Measurements from ENCODE around the gene RASGRF1. TPM values are rescaled to one million over a fixed set of nuclear protein-coding genes. Genes with fewer than 3 reads are reported as not detected.

The RASGRF1 gene
- total RNA-seq, 6 experiments from 2014 or later = 0.29 TPM; not detected in 5

DNA sequence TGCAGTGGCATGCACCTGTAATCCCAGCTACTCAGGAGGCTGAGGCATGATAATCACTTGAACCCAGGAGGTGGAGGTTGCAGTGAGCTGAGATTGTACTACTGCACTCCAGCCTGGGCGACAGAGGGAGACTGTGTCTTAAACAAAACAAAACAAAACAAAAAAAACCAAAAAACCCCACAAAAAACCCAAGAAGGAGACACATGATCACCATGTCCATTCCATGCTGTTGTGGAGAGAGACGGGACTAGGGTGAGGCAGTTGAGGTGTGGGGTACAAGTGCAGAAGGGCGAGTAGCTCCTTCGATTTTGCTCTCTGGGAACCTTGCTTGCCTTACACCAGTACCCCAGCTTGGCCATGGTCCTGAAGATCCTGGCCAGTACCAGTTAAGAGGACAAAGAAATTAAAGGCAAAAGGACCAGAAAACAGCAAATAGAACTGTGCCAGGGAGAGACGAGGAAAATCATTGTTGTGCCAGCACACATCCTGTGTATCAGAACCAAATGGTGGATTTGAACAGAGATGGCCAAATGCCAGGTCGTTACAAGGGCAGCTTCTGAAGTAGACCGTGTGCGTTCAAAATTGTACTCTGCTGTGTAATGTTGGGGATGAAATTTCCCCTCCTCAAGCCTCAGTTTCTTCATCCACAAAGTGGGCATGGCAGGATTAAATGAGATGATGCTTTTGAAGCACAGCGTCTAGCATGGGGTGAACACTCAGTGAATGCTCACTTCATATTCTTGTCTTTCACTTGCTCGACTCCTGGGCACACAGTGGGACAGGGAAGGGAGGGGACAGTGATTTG, 102.8 kb downstream of the RASGRF1 start:
- Histone ChIP-seq H3K4me1 (peaks cover 0 to 10% (median 2%) of the 10 kb centered on the region in 4 donors), H3K27me3 (no peaks in the 10 kb centered on the region), H3K4me3 (no peak overlapping the region), H3K9me3 (no peaks in the 10 kb centered on the region), H3K27ac (peak overlapping the region in 2 of 3 donors; percentile 15 to 57), H3K36me3 (no peaks in the 10 kb centered on the region)
- intact Hi-C loops (cut with DNase I) = loop anchor here in 1 of 2 donors (10.0 kb wide), 1 partner anchor 63 kb away; no protein-coding TSS in a partner anchor
- TF ChIP-seq, protein P1, sequence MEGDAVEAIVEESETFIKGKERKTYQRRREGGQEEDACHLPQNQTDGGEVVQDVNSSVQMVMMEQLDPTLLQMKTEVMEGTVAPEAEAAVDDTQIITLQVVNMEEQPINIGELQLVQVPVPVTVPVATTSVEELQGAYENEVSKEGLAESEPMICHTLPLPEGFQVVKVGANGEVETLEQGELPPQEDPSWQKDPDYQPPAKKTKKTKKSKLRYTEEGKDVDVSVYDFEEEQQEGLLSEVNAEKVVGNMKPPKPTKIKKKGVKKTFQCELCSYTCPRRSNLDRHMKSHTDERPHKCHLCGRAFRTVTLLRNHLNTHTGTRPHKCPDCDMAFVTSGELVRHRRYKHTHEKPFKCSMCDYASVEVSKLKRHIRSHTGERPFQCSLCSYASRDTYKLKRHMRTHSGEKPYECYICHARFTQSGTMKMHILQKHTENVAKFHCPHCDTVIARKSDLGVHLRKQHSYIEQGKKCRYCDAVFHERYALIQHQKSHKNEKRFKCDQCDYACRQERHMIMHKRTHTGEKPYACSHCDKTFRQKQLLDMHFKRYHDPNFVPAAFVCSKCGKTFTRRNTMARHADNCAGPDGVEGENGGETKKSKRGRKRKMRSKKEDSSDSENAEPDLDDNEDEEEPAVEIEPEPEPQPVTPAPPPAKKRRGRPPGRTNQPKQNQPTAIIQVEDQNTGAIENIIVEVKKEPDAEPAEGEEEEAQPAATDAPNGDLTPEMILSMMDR (IDR thresholded peaks at IDR 0.05) = no peak
- no peak for TF ChIP-seq POLR2A (IDR thresholded peaks at IDR 0.05)
- no peak for ATAC-seq
- WGBS (ENCODE audit: insufficient coverage, low coverage, low lambda C conversion rate, missing lambda C conversion rate) = 66% methylated on average over 8 of the region's 10 CpGs
- DNase-seq = no peak

DNA sequence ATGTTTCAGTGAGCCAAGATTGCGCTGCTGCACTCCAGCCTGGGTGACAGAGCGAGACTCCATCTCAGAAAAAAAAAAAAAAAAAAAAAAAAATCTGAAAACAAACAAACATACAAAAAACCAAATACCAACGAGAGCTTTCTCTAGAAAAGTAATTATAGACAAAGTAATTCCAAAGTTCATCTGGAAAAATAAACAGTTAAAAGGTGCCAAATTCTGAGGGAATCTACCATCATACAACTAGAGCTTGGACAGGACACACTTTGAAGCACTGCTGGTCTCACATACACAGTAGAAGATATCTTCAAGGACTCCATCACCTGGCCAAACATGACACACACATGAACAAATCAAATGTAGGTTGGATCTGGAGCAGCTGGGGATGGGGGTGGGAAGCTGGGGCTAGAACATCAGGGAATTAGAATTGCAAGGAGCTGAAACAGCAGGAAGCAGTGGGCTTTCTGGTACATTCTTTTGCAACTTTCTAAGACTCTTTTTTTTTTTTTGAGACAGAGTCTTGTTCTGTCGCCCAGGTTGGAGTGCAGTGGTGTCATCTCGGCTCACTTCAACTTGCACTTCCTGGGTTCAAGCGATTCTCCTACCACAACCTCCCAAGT, 104.6 kb downstream of the RASGRF1 start:
- H3K27ac ChIP-seq = no peak overlapping the region
- no peak overlapping the region for H3K4me3 ChIP-seq
- ATAC-seq (peak; percentile 63 to 73 (median 67)), DNase-seq (no peak)
- H3K36me3 ChIP-seq = no peaks in the 10 kb centered on the region
- TF ChIP-seq, protein P1 (IDR thresholded peaks at IDR 0.05) = no peak
- TF ChIP-seq POLR2A (IDR thresholded peaks at IDR 0.05) = no peak
- H3K4me1 ChIP-seq = peaks cover 0 to 10% (median 2%) of the 10 kb centered on the region in 4 donors
- H3K9me3 ChIP-seq = no peaks in the 10 kb centered on the region
- intact Hi-C loops (cut with DNase I) = loop anchor here in 1 of 2 donors (10.0 kb wide), 1 partner anchor 61 kb away; no protein-coding TSS in a partner anchor
- WGBS (ENCODE audit: insufficient coverage, low coverage, low lambda C conversion rate, missing lambda C conversion rate) = 44% methylated on average over 6 of the region's 6 CpGs
- no peaks in the 10 kb centered on the region for H3K27me3 ChIP-seq

DNA sequence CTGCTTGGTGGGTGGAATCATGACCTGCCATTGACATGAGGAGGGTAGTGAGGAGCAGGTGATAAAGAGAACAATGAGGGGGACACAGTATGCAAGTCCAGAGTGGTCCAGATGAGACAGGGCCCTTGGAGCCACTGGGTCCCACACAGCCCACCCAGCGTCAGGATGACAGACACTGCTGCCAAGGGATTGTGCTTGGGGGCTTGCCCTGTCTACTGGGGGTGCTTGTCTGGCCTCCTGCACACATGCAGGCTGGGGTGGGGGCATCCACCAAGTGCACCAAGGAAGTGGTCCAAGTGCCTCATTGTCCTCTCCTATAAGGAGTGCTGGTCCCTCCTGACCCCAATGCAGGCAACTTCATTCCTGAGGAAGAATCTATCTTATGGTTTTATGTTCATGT, 106.5 kb downstream of the RASGRF1 start:
- Histone ChIP-seq H3K36me3 (no peaks in the 10 kb centered on the region), H3K9me3 (no peaks in the 10 kb centered on the region), H3K4me1 (peaks cover 0 to 15% (median 2%) of the 10 kb centered on the region in 4 donors), H3K27ac (no peak overlapping the region), H3K4me3 (no peak overlapping the region), H3K27me3 (no peaks in the 10 kb centered on the region)
- TF ChIP-seq POLR2A (IDR thresholded peaks at IDR 0.05) = no peak
- TF ChIP-seq, protein P1 (IDR thresholded peaks at IDR 0.05) = no peak
- WGBS (ENCODE audit: insufficient coverage, low coverage, low lambda C conversion rate, missing lambda C conversion rate) = no CpG with 5 or more reads among the region's 1 CpG
- DNase-seq (no peak), ATAC-seq (no peak)
- intact Hi-C loops (cut with DNase I) = loop anchor here in 1 of 2 donors (10.0 kb wide), 1 partner anchor 59 kb away; no protein-coding TSS in a partner anchor

DNA sequence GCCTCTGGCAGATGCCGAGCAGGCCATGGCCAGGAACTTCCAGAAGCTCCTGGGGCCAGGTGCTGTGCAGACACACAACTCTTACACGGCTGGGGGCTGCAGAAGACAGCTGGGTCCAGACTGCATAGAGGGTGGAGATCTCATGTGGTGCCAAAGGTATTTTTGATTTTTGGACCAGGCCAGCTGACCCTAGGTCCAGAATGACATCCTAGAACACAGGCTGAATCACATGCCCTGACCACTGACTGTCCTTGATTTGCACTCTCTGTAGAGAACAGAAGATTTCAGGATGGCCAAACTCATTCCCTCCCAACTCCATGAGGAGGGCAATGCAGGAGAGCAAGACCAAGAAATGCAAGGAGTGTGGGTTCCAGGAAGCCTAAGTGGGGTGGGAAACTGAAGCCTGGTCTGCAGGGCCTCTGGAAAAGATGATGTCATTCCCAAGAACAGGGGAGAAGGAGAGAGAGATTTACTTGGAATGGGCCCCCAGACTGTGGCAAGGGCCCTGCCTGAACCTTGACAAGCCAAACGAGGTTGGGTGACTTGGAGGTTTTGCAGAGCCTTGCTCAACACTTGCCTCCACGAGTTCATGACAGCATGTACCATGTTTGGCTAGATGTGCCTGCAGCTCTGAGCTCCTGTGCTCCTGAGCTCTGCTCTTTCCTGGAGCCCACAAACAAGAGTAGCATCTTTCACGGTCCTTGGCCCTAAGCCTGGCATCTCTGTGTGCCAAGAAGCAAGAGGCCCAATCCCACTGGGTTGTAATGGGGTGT, 107.2 kb downstream of the RASGRF1 start:
- H3K4me3 ChIP-seq = no peak overlapping the region
- DNase-seq (no peak), ATAC-seq (no peak)
- peaks cover 0 to 15% (median 2%) of the 10 kb centered on the region in 4 donors for H3K4me1 ChIP-seq
- H3K36me3 ChIP-seq = no peaks in the 10 kb centered on the region
- TF ChIP-seq POLR2A (IDR thresholded peaks at IDR 0.05) = no peak
- H3K27me3 ChIP-seq = no peaks in the 10 kb centered on the region
- intact Hi-C loops (cut with DNase I) = loop anchor here in 1 of 2 donors (10.0 kb wide), 1 partner anchor 59 kb away; no protein-coding TSS in a partner anchor
- WGBS (ENCODE audit: insufficient coverage, low coverage, low lambda C conversion rate, missing lambda C conversion rate) = 0% methylated on average over 2 of the region's 5 CpGs
- no peaks in the 10 kb centered on the region for H3K9me3 ChIP-seq
- no peak overlapping the region for H3K27ac ChIP-seq
